Occipital lobe (tissue), 2 donors: Measurements from ENCODE around the gene MILR1. TPM values are rescaled to one million over a fixed set of nuclear protein-coding genes. Genes with fewer than 3 reads are reported as not detected.
"Not testable (repeated sequence)": the region's sequence is repeated elsewhere in the genome, so short reads cannot be mapped to it uniquely, and the experiment has no call there.

Experiments
- DNase-seq: peaks from one replicate; lab custom pipeline; 2025; lab: John Stamatoyannopoulos, UW
- total RNA-seq: library from RNA; depleted of rRNA; stranded (reverse); fragments of >200 nt; gene quantifications from one replicate; pipeline ENCODE4 v1.2.3, GENCODE V29; 2014

Gene MILR1, protein sequence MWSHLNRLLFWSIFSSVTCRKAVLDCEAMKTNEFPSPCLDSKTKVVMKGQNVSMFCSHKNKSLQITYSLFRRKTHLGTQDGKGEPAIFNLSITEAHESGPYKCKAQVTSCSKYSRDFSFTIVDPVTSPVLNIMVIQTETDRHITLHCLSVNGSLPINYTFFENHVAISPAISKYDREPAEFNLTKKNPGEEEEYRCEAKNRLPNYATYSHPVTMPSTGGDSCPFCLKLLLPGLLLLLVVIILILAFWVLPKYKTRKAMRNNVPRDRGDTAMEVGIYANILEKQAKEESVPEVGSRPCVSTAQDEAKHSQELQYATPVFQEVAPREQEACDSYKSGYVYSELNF
- total RNA-seq = 2.2 TPM

DNA sequence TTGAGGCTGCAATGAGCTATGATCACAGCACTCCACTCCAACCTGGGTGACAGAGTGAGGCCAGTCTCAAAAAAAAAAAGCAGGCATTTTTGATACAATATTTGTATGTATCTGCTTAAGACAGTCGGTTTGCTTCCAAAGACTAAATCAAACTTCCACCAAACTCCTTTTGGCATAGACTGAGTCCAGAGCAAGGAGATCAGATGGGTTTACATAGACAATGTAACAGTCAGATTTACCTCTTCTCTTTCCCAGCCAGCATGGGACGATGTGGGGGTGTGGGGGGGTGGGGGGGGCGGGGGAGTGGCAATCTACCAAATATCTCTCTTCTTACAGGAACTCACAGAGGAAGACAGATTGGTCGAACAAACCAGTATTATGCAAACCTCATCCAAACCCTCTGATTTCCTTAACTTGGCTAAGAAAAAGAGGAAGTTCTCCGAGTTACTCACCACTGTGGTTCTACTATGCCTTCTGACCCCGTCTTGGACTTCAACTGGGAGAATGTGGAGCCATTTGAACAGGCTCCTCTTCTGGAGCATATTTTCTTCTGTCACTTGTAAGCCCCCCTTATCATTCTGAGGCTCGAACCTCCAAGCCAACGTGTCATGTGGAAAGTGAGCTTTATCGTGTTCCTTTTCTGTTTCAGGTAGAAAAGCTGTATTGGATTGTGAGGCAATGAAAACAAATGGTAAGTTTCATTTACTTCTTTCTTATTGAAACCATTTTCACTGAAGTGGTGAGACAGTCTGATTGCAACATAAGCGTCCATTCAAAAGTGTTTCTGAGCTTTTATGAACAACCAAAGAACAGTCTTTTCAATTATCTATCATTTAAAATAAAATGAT lies at the start of gene MILR1:
TSS of gene MILR1 (plus strand) at position 451 of the 848 bp plus-strand sequence. CDS start at position 505, 54 bp downstream.
- peak; percentile 9 for DNase-seq

DNA sequence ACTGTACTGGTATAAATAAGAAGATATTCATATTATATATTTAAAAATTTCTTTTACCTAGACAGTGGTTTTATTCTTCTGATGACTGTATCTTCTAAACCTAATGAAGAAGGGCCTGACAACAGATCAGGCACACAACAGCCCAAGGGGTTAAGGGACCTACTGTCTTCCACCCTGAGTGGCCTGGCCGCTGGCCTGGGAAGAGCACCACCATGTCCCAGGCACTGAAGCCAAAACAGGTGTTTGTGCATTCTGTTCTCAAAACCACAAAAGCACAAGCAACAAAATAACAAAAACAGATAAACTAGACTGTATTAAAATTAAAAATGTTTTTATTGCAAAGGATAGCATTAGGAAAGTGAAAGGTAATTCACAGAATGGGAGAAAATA lies 49.2 kb upstream of the MILR1 start:
- no peak for DNase-seq

DNA sequence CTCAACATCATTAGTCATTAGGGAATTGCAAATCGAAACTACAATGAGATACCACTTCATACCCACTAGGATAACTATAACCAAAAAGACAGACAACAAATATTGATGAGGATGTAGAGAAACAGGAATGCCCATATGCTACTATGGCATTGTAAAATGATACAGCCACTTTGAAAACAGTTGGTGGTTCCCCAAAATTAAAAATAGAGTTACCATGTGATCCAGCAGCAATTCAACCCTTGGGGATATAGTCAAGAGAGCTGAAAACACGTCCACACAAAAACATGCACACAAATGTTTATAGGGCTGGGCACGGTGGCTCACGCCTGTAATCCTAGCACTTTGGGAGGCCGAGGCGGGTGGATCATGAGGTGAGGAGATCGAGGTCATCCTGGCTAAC lies 48.3 kb upstream of the MILR1 start:
- no peak for DNase-seq

DNA sequence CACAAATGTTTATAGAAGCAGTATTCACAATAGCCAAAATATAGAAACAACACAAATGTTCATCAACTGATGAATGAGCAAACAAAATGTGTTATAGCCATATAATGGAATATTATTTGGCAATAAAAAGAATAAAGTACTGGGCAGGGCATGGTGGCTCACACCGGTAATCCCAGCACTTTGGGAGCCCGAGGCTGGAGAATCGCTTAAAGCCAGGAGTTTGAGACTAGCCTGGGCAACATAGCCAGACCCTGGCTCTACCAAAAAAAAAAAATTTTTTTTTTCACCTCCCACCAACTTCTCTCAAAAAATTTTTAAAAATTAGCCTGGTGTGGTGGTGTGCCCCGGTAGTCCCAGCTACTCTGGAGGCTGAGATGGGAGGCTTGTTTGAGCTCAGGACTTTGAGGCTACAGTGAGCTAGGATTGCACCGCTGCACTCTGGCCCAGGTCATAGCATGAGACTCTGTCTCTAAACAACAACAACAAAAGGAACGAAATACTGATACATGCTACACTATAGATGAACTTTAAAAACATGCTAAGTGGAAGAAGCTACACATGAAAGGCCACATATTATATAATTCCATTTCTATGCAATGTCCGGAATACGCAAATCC lies 47.6 kb upstream of the MILR1 start:
- no peak for DNase-seq

DNA sequence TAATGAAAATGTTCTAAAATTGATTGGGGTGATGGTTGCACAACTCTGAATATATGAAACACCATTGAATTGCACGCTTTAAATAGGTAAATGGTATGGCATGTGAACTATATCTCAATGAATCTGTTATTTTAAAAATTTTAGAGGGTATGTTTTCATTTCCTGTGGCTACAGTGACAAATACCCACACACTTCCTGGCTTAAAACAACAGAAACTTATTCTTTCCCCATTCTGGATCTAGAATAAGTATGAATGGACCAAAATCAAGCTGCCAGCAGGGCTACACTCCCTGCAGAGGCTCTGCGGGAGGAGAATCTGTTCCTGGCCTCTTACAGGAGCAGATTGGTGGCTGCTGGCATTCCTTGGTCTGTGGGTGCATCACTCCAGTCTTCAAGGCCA lies 47.0 kb upstream of the MILR1 start:
- DNase-seq = no peak

DNA sequence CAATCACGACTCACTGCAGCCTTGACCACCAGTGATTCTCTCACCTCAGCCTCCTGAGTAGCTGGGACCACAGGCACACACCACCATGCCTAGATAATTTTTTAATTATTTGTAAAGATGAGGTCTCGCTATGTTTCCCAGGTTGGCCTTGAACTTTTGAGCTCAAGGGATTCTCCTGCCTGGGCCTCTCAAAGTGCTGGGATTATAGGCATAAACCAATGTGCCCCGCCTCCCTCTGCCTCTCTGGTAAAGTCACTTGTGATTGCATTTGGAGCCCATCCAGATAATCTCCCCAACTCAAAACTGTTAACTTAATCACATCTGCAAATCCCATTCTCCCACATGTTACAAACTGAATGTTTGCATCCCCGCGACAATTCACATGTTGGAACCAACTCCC lies 46.4 kb upstream of the MILR1 start:
- DNase-seq = no peak

DNA sequence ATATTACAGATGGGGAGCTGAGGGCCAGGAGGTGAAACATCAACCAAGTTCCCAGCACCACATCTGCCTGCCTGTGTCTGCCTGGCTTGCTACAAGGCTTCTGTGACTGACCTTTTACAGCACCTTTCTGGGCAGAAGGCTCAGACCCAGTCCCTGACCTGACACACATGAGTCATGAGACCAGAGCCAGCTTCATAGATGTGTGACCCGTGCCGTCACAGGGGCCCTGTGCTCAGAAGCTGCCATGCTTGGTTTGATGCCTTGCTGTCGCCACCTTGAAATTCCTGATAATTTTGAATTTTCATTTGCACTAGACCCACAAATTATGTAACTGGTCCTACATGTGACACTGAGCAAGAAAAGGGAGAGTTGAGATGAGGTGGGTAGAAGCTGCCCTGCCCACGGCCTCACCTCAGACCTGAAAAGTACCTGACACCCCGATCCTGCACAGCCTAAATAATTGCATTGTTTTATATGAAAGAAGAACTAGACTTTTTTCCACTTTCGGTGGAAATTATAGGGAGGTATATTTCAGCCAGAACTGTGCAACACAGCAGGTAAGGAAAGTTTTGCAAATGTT lies 44.9 kb upstream of the MILR1 start:
- DNase-seq = no peak

DNA sequence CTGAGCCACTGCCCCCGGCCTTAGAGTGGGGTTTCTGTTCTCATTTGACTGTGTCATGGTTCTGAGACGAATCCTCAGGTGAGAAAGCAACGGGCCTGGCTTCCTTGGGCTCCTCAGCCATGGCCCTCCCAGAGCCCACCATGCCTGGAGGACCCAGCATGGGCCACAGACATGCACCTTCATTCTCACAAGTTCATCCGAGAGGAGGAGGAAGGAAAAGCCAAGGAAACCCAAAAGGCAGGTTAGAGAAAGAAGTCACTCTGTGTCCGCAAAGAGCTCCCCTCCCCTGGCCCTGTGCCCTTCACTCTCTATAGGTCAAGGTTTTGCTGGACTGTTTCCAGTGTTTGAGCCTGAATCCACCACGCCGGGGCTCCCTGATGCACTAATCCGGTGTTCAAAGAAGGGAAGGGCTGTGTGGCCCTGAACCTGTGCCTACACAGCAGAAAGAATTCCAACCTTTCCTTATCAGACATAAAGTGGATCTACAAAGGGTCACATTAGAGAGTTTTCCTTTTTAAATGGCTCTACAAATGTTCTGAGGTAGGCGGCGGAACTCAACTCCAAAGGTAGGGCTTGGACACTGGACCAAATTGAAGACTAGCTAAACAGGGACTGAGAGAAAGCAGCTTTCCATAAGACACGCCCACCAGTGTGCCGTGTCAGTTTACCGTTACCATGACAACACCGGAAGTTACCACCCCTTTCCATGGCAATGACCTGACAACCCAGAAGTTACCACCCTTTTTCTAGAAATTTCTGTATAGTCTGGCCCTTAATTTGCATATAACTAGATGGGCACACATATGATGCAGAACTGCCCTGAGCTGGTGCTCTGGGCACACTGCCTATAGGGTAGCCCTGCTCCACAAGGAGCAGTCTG lies 42.4 kb upstream of the MILR1 start:
- no peak for DNase-seq

DNA sequence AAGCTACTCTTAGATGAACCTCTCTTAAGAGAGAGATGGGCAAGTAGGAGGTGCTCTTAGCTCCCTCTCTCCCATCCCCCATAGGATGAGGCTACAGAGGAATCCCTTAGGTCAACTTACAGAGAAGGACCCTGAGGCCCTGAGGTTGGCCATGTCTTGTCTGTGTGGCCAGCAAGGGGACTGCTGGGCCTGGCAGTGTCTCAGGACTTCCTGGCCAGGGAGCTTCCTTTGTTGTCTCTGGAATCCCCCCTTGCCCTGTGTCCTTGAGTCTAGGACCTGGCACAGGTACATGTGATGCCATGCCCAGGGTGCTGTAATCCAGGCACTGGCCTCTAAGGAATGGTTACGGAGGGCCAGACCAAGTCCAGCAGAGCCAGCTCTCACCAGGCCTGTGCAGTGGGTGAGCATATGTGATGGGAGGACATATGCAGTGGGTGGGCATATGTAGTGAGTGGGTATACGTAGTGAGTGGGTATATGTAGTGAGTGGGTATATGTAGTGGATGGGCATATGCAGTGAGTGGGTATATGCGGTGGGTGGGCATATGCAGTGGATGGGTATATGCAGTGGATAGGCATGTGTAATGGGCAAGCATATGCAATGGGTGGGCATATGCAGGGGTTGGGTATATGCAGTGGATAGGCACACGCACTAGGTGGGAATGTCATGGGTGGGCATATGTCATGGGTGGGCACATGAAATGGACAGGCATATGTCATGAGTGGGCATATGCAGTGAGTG lies 38.0 kb upstream of the MILR1 start:
- DNase-seq = no peak

DNA sequence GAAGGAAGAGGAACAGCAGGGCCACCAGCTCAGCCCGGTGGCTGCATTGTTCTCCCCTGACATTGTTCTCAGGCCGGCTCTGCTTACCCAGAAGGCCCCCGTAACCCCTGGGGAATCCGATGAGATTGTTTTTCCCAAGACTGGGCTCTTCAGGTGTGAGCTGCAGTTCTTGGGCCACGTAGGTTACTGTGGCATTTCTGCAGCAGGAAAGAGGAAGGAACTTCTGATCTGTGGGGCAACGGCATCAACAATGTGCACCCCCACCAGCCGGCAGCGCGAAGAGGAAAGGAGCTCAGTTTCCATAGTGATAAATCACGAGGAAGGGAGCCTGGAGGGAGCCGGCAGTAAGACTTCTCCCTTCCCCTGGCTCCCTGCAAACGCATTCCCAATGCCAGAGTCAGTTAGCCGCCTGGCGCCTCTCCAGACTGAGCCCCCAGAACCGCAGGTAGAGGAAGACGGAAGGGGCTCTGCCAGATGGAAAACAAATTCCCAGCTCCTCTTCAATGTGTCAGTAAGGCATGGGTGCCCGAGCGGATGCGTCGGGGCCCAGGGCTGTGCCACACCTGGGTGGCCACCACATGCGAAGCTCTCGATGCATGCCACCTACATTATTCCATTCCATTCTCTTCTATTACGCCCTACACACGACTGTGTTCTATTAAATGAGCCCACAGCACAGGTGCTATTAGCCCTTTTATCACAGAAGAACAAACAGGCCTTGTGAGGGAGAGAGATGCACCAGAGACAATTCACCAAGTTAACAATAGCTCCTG lies 36.7 kb upstream of the MILR1 start:
- DNase-seq = peak; percentile 20

DNA sequence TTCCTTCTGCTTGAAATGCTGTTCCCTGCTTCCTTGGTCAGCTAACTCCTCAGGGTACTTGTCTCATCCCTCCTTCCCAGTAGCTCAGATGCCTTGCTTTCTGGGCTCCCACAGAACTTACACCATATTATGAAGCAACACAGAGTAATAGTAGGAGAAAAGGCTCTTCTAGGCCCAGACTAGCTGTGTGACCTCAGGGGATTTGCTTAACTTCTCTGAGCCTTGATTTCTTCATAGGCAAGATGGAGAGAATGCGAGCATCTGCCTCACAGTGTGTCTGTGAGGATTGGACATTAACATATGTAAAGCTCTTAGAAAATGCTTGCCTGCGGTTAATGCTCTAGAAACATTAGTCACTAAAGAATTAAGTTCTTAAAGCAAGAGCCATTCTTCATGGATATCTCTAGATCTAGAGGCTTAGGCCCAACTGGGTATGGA lies 36.0 kb upstream of the MILR1 start:
- DNase-seq = no peak

DNA sequence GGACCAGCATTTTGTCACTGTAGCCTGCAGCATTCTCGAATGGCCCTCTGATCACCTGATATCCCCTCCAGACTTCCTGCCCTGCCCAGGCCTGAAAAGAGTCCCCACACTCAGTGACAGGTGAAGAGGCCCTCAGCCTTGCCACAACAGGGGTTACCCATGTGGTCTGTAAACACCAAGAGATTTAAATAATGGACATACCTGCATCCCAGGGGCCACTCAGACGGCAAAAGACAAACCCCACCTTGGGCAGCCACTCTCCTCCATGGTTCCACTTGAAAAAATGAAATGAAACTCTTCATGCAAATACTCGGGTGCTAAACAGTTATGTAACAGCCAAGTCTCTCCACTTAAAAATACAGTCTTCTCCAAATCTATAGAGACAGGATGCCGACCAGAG lies 35.4 kb upstream of the MILR1 start:
- DNase-seq = no peak

DNA sequence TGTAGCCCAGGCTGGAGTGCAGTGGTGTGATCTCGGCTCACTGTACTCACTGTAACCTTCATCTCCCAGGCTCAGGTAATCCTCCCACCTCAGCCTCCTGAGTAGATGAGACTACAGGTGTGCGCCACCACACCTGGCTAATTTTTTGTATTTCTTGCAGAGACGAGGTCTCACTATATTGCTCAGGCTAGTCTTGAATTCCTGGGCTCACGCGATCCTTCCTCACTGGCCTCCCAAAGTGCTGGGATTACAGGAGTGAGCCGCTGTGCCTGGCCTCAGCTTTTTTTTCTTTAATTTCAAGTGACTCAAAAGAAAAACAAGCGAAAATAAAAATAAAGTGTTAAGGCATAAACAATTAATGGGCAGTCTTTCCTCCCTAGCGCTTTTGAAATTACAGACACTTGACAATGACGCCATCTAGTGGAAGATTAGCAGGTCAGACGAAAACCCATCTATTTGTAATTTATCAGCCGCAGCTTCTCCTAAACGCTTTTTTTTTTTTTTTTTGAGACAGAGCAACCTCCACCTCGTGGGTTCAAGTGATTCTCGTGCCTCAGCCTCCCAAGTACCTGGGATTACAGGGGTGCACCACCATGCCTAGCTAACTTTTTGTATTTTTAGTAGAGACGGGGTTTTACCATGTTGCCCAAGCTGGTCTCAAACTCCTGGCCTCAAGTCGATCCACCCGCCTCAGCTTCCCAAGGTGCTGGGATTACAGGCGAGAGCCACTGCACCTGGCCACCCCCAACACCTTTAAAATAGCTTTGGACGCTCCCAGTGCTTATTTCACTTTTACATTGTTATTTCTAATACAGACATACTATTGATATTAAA lies 30.2 kb upstream of the MILR1 start:
- no peak for DNase-seq

DNA sequence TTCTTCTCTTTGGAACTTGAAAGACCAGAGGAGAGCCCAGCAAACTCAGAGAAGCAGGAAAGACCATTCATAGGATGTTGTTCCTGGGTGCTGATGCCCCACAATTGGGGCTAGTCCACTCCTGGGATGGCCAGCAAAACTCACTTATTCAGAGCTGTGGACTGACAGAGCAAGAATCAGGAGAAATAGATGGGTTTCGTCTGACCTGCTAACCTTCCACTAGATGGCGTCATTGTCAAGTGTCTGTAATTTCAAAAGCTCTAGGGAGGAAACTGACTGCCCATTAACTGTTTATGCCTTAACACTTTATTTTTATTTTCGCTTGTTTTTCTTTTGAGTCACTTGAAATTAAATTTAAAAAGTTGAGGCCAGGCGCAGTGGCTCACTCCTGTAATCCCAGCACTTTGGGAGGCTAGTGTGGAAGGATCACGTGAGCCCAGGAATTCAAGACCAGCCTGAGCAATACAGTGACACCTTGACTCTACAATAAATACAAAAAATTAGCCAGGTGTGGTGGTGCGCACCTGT lies 28.7 kb upstream of the MILR1 start:
- no peak for DNase-seq

DNA sequence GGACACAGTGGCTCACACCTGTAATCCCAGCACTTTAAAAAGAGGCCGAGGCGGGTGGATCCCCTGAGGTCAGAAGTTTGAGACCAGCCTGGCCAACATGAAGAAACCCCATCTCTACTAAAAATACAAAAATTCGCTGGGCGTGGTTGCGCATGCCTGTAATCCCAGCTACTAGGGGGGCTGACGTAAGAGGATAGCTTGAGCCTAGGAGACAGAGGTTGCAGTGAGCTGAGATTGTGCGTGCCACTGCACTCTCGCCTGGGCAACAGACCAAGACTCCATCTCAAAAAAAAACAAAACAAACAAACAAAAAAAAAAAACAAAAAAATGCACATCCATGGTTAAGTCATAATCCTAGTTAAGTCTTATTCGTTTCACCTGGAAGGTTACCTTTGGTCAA lies 26.8 kb upstream of the MILR1 start:
- DNase-seq = not testable (repeated sequence)

DNA sequence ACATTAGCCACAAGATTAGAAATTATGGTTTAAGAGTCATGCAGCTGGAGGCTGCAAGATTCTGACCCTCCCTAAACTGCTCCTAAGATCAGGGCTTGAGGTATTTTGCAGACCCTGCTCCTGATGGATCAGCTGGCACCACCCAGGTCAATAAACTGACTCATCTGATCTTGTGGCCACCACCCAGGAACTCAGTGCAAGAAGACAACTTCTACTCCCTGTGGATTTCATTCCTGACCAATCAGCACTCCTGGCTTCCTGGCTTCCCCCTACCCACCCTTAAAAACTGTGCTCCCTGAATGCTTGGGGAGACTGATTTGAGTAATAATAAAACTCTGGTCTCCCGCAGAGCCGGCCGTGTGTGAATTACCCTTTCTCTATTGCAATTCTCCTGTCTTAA lies 25.0 kb upstream of the MILR1 start:
- DNase-seq = no peak

DNA sequence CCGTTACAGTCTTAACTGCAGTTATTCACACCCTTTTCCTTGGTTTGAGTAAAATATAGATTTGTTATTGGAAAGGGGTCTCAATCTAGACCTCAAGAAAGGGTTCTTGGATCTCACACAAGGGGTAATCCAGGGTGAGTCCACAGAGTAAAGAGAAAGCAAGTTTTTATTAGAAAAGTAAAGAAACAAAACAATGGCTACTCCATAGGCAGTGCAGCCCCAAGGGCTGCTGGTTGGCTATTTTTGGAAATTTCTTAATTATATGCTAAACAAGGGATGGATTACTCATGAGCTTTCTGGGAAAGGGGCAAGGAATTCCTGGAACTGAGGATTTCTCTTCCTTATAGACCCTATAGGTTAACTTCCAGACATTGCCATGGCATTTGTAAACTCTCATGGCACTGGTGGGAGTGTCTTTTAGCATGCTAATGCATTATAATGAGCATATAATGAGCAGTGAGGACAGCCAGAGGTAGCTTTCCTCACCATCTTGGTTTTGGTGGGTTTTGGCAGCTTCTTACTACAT lies 24.5 kb upstream of the MILR1 start:
- DNase-seq = no peak

DNA sequence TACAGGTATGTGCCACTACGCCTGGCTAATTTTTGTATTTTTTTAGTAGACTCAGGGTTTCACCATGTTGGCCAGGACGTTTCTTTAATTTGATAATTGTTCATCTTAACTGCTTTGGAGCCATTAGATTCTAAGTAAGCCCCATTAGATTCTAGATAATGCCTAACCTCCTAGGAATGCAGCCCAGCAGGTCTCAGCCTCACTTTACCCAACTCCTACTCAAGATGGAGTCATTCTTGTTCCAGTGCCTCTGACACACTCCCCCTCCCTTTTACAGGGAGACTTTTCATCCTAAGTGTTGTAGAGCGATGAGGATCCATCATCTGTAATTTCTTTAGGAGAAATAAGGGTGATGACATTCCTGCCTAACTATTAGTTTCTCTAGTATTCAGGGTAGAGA lies 23.7 kb upstream of the MILR1 start:
- no peak for DNase-seq
